ENCODE data around the gene TSPAN18. TPM values are rescaled to one million over a fixed set of nuclear protein-coding genes. Genes with fewer than 3 reads are reported as not detected.

TSPAN18 gene
- total RNA-seq, 2 experiments from 2014 or later = not detected

GRCh38 chr11:44802347-44802746 lies 75.6 kb downstream of the TSPAN18 start:
- POLR2A ChIA-PET = interaction anchor here (0.7 to 0.8 kb wide), 2 partner anchors 16 to 376 kb away, joined by 3 read pairs; no protein-coding TSS in a partner anchor
- H3K4me2 ChIP-seq (ENCODE audit: low read length) = no peak overlapping the region
- no peaks in the 10 kb centered on the region for H3K79me2 ChIP-seq (ENCODE audit: insufficient read depth, low read depth, low read length)
- BruUV-seq (replicated peaks) = no TSS peak
- H3K27ac ChIP-seq (ENCODE audit: low read depth, low read length, poor library complexity, severe bottlenecking) = no peak overlapping the region
- no peak for DNase-seq (ENCODE audit: low spot score)
- H2AFZ ChIP-seq (ENCODE audit: low read length) = no peak overlapping the region
- H3K36me3 ChIP-seq (ENCODE audit: insufficient read depth, low read length) = no peaks in the 10 kb centered on the region
- no peaks in the 10 kb centered on the region for H3K9me2 ChIP-seq (ENCODE audit: insufficient read depth, low read length)
- no peak for TF ChIP-seq EZH2phosphoT487 (IDR thresholded peaks at IDR 0.05; ENCODE audit: borderline replicate concordance, low read depth, low read length)
- TF ChIP-seq, protein P1, sequence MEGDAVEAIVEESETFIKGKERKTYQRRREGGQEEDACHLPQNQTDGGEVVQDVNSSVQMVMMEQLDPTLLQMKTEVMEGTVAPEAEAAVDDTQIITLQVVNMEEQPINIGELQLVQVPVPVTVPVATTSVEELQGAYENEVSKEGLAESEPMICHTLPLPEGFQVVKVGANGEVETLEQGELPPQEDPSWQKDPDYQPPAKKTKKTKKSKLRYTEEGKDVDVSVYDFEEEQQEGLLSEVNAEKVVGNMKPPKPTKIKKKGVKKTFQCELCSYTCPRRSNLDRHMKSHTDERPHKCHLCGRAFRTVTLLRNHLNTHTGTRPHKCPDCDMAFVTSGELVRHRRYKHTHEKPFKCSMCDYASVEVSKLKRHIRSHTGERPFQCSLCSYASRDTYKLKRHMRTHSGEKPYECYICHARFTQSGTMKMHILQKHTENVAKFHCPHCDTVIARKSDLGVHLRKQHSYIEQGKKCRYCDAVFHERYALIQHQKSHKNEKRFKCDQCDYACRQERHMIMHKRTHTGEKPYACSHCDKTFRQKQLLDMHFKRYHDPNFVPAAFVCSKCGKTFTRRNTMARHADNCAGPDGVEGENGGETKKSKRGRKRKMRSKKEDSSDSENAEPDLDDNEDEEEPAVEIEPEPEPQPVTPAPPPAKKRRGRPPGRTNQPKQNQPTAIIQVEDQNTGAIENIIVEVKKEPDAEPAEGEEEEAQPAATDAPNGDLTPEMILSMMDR (conservative IDR thresholded peaks at IDR 0.05; ENCODE audit: low read length) = no peak
- H4K20me1 ChIP-seq (ENCODE audit: insufficient read depth, low read length) = no peaks in the 10 kb centered on the region
- intact Hi-C loops (cut with micrococcal nuclease; ENCODE audit: unreplicated experiment) = no loop called here
- no peaks in the 10 kb centered on the region for H3K4me1 ChIP-seq (ENCODE audit: insufficient read depth, low read length, poor library complexity, severe bottlenecking)
- CTCF ChIA-PET (ENCODE audit: unreplicated experiment) = no interaction called here
- H3K9me3 ChIP-seq (ENCODE audit: low read length) = no peaks in the 10 kb centered on the region
- no peak overlapping the region for H3K4me3 ChIP-seq (ENCODE audit: low read depth, low read length, poor library complexity, severe bottlenecking)

GRCh38 chr11:44803009-44803408 lies 76.2 kb downstream of the TSPAN18 start:
- Histone ChIP-seq H4K20me1 (ENCODE audit: insufficient read depth, low read length) (no peaks in the 10 kb centered on the region), H3K4me1 (ENCODE audit: insufficient read depth, low read length, poor library complexity, severe bottlenecking) (no peaks in the 10 kb centered on the region), H3K9me2 (ENCODE audit: insufficient read depth, low read length) (no peaks in the 10 kb centered on the region), H3K79me2 (ENCODE audit: insufficient read depth, low read depth, low read length) (no peaks in the 10 kb centered on the region), H3K9me3 (ENCODE audit: low read length) (no peaks in the 10 kb centered on the region), H3K27ac (ENCODE audit: low read depth, low read length, poor library complexity, severe bottlenecking) (no peak overlapping the region), H3K4me3 (ENCODE audit: low read depth, low read length, poor library complexity, severe bottlenecking) (no peak overlapping the region), H3K36me3 (ENCODE audit: insufficient read depth, low read length) (no peaks in the 10 kb centered on the region), H2AFZ (ENCODE audit: low read length) (no peak overlapping the region), H3K4me2 (ENCODE audit: low read length) (no peak overlapping the region)
- intact Hi-C loops (cut with micrococcal nuclease; ENCODE audit: unreplicated experiment) = no loop called here
- ChIA-PET CTCF (ENCODE audit: unreplicated experiment) (no interaction called here), POLR2A (no interaction called here)
- DNase-seq (ENCODE audit: low spot score) = no peak
- no TSS peak for BruUV-seq (replicated peaks)
- TF ChIP-seq EZH2phosphoT487 (IDR thresholded peaks at IDR 0.05; ENCODE audit: borderline replicate concordance, low read depth, low read length) = no peak
- TF ChIP-seq, protein P1 (conservative IDR thresholded peaks at IDR 0.05; ENCODE audit: low read length) = no peak

DNA sequence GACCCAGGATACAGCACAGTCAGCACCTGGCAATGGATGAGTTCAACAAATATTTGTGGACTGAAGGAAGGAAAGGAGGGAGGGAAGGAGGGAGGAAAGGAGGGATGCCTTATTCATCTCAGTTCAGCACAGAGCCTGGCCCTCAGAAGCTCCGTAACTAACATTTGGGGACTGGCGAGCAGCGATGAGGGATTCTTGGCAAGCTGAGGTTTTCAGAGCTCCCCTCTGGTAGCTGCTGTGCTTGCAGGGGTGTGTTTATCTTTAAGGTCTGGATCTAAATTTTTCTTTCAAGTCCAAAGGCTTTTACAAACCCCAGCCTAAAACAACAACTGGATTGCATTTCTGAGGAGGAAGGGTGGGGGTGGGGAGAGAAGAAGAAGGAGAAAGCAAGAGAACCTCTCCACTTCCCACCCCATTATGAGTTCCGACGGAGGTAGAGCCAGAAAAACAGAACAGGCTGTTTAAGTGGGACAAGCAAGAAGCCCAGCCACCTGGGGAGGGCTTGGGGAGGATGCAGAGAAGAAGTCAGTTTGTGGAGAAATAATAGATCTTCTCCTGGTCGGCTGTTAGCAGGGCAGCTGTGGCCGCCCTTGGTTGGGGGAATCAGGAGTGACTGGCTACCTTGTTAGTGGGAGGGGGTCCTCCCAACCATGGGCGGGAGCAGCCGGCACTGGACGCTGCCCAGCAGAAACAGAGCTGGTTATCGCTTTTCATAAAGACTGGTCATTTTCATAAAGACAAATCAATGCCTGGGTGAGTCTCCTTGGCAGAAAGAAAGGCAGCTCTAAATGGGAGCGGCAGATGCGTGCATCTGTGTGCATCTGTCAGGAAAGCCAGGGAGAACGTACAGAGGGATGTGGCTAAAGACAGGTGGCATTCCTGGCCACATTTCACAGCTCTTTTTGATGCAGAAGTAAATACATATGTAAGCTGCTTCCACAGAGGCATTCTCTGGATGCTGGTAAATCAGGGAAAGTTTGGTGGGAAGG lies 78.0 kb downstream of the TSPAN18 start:
- Histone ChIP-seq H3K4me2 (ENCODE audit: low read length) (no peak overlapping the region), H3K4me3 (ENCODE audit: low read depth, low read length, poor library complexity, severe bottlenecking) (no peak overlapping the region), H3K36me3 (ENCODE audit: insufficient read depth, low read length) (no peaks in the 10 kb centered on the region), H3K4me1 (ENCODE audit: insufficient read depth, low read length, poor library complexity, severe bottlenecking) (no peaks in the 10 kb centered on the region), H4K20me1 (ENCODE audit: insufficient read depth, low read length) (no peaks in the 10 kb centered on the region), H3K9me3 (ENCODE audit: low read length) (no peaks in the 10 kb centered on the region), H3K27ac (ENCODE audit: low read depth, low read length, poor library complexity, severe bottlenecking) (no peak overlapping the region), H2AFZ (ENCODE audit: low read length) (no peak overlapping the region), H3K79me2 (ENCODE audit: insufficient read depth, low read depth, low read length) (no peaks in the 10 kb centered on the region), H3K9me2 (ENCODE audit: insufficient read depth, low read length) (no peaks in the 10 kb centered on the region)
- intact Hi-C loops (cut with micrococcal nuclease; ENCODE audit: unreplicated experiment) = no loop called here
- no TSS peak for BruUV-seq (replicated peaks)
- ChIA-PET CTCF (ENCODE audit: unreplicated experiment) (no interaction called here), POLR2A (no interaction called here)
- no peak for DNase-seq (ENCODE audit: low spot score)
- TF ChIP-seq EZH2phosphoT487 (IDR thresholded peaks at IDR 0.05; ENCODE audit: borderline replicate concordance, low read depth, low read length) = no peak
